Erythroblast (primary cell): ENCODE data around the gene SLN.

Experiments used
- GATA1 ChIP-seq: IDR thresholded peaks from 2 replicates; pipeline ENCODE4 v1.6.1; 2011; ENCODE audit warnings: low read depth, mild to moderate bottlenecking, control low read depth, low read length, moderate library complexity
- POLR2A ChIP-seq: IDR thresholded peaks from 2 replicates; pipeline ENCODE4 v1.6.1; 2011; ENCODE audit warnings: mild to moderate bottlenecking, low read length

- TF ChIP-seq POLR2A = no peak
- TF ChIP-seq GATA1 = no peak
These were observed 35.8 kb upstream of the SLN start for GRCh38 chr11:107747622-107748021.
